K562 (cell line): Measurements from ENCODE around the gene NPM3. TPM values are rescaled to one million over a fixed set of nuclear protein-coding genes. Genes with fewer than 3 reads are reported as not detected.
A peak's percentile ranks its signal among the peaks of the same experiment; 100 is the strongest.

Experiments
- ARNT ChIP-seq, 2 experiments: fragments of 450-650 bp; IDR thresholded peaks; 2 replicates each; pipeline ENCODE4 v1.6.1; 2016; ENCODE audit warnings: mild to moderate bottlenecking in 1 of 2
- CTCFL ChIP-seq: IDR thresholded peaks from 2 replicates; pipeline ENCODE4 v1.6.1; 2011; ENCODE audit warnings: borderline replicate concordance, low read depth, mild to moderate bottlenecking, moderate library complexity, low read length; ENCODE audit not compliant: insufficient read depth, poor library complexity, severe bottlenecking
- ID3 ChIP-seq, 2 experiments: fragments of 250-450 bp in 1 of 2; fragments of 450-650 bp in 1 of 2; sonication (Bioruptor Pico) in 1 of 2; IDR thresholded peaks; 2 replicates each; pipeline versions ENCODE4 v1.6.1 to v1.8.0; 2016 to 2021; ENCODE audit warnings: mild to moderate bottlenecking in 2 of 2, moderate library complexity in 2 of 2, missing compliant biosample characterization in 1 of 2, missing genetic modification characterization in 1 of 2
- JUND ChIP-seq, 2 experiments: IDR thresholded peaks; 2 replicates in 1 of 2; 3 replicates in 1 of 2; pipeline ENCODE4 v1.6.1; 2011; ENCODE audit warnings: borderline replicate concordance in 2 of 2, low read depth in 2 of 2, low read length in 2 of 2, improper control_type of control experiment in 1 of 2, missing biosample characterization in 1 of 2, missing genetic modification characterization in 1 of 2, missing genetic modification reagents in 1 of 2
- MCM3 ChIP-seq: fragments of 450-650 bp; IDR thresholded peaks from 2 replicates; pipeline ENCODE4 v1.6.1; 2016
- NR1H2 ChIP-seq: sonication (generic); formaldehyde crosslinking; IDR thresholded peaks from 2 replicates; pipeline ENCODE4 v1.4.0; 2020; ENCODE audit warnings: mild to moderate bottlenecking, missing genetic modification reagents
- POLR2A ChIP-seq: fragments of 450-650 bp; conservative IDR thresholded peaks from 2 replicates; pipeline ENCODE4 v1.6.1; 2016
- PYGO2 ChIP-seq: fragments of 450-650 bp; IDR thresholded peaks from 2 replicates; pipeline ENCODE4 v1.6.1; 2016; ENCODE audit warnings: mild to moderate bottlenecking, missing genetic modification characterization, moderate library complexity, missing compliant biosample characterization
- SOX6 ChIP-seq: fragments of 450-650 bp; IDR thresholded peaks from 2 replicates; pipeline ENCODE4 v1.6.1; 2014; ENCODE audit warnings: mild to moderate bottlenecking
- TAF1 ChIP-seq: IDR thresholded peaks from 2 replicates; pipeline ENCODE4 v1.6.1; 2011; ENCODE audit warnings: mild to moderate bottlenecking, low read length, moderate library complexity; ENCODE audit not compliant: insufficient read depth, control insufficient read depth, severe bottlenecking; ENCODE audit errors: extremely low read depth
- ZNF217 ChIP-seq: sonication (generic); formaldehyde crosslinking; IDR thresholded peaks from 2 replicates; pipeline ENCODE4 v1.8.0; 2022; ENCODE audit warnings: mild to moderate bottlenecking, missing genetic modification reagents
- ZNF592 ChIP-seq: fragments of 450-650 bp; IDR thresholded peaks from 2 replicates; pipeline ENCODE4 v1.6.1; 2017; ENCODE audit warnings: antibody characterized with exemption, mild to moderate bottlenecking
- polyA plus RNA-seq, 8 experiments: library from polyadenylated mRNA; depleted of rRNA in 4 of 8; stranded (reverse) in 5 of 8; unstranded in 3 of 8; fragments of >200 nt; fragmentation: Nextera tagmentation in 2 of 8; fragmentation: Illumina TruSeq in 1 of 8; extraction: Ambion mirVana in 2 of 8; extraction: Trizol in 1 of 8; gene quantifications; 2 replicates each; pipeline versions ENCODE4 v1.2.1 to v1.2.3, GENCODE V29; 2011 to 2014; ENCODE audit warnings: inconsistent platforms in 1 of 8, missing spikeins in 1 of 8
- total RNA-seq, 7 experiments: library from RNA; depleted of rRNA in 6 of 7; stranded (reverse); fragments of >200 nt in 6 of 7; fragmentation: Illumina TruSeq in 2 of 7; extraction: Trizol in 2 of 7; gene quantifications; 2 replicates each; pipeline versions ENCODE4 v1.2.1 to v1.2.3, GENCODE V29; 2011 to 2021; ENCODE audit warnings: low replicate concordance in 1 of 7
- TF ChIP-seq, protein P1 (sequence below): sonication (generic); formaldehyde crosslinking; IDR thresholded peaks from 2 replicates; pipeline ENCODE4 v1.9.0; 2022; ENCODE audit warnings: mild to moderate bottlenecking, missing genetic modification reagents
- TF ChIP-seq, protein P2 (sequence below): sonication (generic); formaldehyde crosslinking; IDR thresholded peaks from 2 replicates; pipeline ENCODE4 v1.8.0; 2022; ENCODE audit warnings: mild to moderate bottlenecking, missing genetic modification reagents
- TF ChIP-seq, protein P3 (sequence below), 2 experiments: fragments of 450-650 bp; conservative IDR thresholded peaks; 2 replicates each; pipeline ENCODE4 v1.6.1; 2017; ENCODE audit warnings: mild to moderate bottlenecking in 2 of 2, moderate library complexity in 2 of 2

The NPM3 gene
- total and polyA plus RNA-seq, 9 of the 15 experiments (the other 6 are each of a cell fraction or from before 2014, with no cell fraction given), result 15.2 to 239 (median 114) TPM

- no peak for TF ChIP-seq SOX6
- no peak for TF ChIP-seq PYGO2 (tag)
- TF ChIP-seq JUND (IDR thresholded peaks at IDR 0.05; ENCODE audit: borderline replicate concordance, low read depth, low read length), result peak; percentile 7; the same call in 1 of the 2 replicates
- no peak for TF ChIP-seq JUND (tag; IDR thresholded peaks at IDR 0.05; ENCODE audit: borderline replicate concordance, low read depth, low read length)
- no peak for TF ChIP-seq NR1H2 (CRISPR knock-in tag)
- TF ChIP-seq, protein P1, sequence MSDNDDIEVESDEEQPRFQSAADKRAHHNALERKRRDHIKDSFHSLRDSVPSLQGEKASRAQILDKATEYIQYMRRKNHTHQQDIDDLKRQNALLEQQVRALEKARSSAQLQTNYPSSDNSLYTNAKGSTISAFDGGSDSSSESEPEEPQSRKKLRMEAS, result peak; percentile 80
- TF ChIP-seq TAF1, result peak; percentile 16
- TF ChIP-seq ZNF217 (CRISPR knock-in tag), result no peak
- TF ChIP-seq ARNT (IDR thresholded peaks at IDR 0.05), result no peak
- TF ChIP-seq ID3 (CRISPR knock-in tag; IDR thresholded peaks at IDR 0.05), result no peak
- TF ChIP-seq ID3 (tag; IDR thresholded peaks at IDR 0.05), result 0 out of 2 replicates have a peak, but pooled peaks have one; percentile 41
- TF ChIP-seq ZNF592, result peak; percentile 77
- no peak for TF ChIP-seq POLR2A
- TF ChIP-seq CTCFL, result peak; percentile 1
- TF ChIP-seq, protein P2, sequence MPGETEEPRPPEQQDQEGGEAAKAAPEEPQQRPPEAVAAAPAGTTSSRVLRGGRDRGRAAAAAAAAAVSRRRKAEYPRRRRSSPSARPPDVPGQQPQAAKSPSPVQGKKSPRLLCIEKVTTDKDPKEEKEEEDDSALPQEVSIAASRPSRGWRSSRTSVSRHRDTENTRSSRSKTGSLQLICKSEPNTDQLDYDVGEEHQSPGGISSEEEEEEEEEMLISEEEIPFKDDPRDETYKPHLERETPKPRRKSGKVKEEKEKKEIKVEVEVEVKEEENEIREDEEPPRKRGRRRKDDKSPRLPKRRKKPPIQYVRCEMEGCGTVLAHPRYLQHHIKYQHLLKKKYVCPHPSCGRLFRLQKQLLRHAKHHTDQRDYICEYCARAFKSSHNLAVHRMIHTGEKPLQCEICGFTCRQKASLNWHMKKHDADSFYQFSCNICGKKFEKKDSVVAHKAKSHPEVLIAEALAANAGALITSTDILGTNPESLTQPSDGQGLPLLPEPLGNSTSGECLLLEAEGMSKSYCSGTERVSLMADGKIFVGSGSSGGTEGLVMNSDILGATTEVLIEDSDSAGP (CRISPR knock-in tag), result no peak; the same call in 1 of the 2 replicates
- TF ChIP-seq MCM3, result no peak
- TF ChIP-seq, protein P3, sequence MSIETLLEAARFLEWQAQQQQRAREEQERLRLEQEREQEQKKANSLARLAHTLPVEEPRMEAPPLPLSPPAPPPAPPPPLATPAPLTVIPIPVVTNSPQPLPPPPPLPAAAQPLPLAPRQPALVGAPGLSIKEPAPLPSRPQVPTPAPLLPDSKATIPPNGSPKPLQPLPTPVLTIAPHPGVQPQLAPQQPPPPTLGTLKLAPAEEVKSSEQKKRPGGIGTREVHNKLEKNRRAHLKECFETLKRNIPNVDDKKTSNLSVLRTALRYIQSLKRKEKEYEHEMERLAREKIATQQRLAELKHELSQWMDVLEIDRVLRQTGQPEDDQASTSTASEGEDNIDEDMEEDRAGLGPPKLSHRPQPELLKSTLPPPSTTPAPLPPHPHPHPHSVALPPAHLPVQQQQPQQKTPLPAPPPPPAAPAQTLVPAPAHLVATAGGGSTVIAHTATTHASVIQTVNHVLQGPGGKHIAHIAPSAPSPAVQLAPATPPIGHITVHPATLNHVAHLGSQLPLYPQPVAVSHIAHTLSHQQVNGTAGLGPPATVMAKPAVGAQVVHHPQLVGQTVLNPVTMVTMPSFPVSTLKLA (conservative IDR thresholded peaks at IDR 0.05), result 0 out of 4 replicates have a peak, but pooled peaks have one; percentile 5 to 10
Observed at GRCh38 chr10:101818872-101819633, 35.8 kb upstream of the NPM3 start (continued).
